GM12878 (cell line): ENCODE data around the gene WDR53. TPM values are rescaled to one million over a fixed set of nuclear protein-coding genes. Genes with fewer than 3 reads are reported as not detected.
A peak's percentile ranks its signal among the peaks of the same experiment; 100 is the strongest.

Experiments
- ATAC-seq: fragments of 200-7000 bp; cut with Tn5 transposase; 3 replicates; pipeline ENCODE4 v1.9.1; 2020; ENCODE audit warnings: mild to moderate bottlenecking, moderate library complexity
- BruUV-seq: library from RNA; stranded (reverse); fragments of 400-500 nt; replicated peaks from 2 replicates; lab custom pipeline; 2021; lab: Mats Ljungman, UMichigan
- CTCF ChIA-PET: fragments of 300-600 bp; sonication (Branson Sonifier 250); formaldehyde crosslinking; extraction: SDS; loops from one replicate; lab custom pipeline; 2021; ENCODE audit warnings: inconsistent platforms; lab: Yijun Ruan, JAX
- POLR2A ChIA-PET: fragments of 350-600 bp; formaldehyde crosslinking; extraction: SDS; loops from one replicate; lab custom pipeline; 2021; ENCODE audit warnings: inconsistent platforms; lab: Charles Lee
- RAD21 ChIA-PET: fragments of 300-600 bp; sonication (Branson Sonifier 250); formaldehyde crosslinking; loops from one replicate; lab custom pipeline; 2023; ENCODE audit warnings: antibody characterized with exemption; ENCODE audit not compliant: unreplicated experiment; lab: Charles Lee
- SMC1A ChIA-PET: fragments of 300-600 bp; sonication (Branson Sonifier 250); formaldehyde crosslinking; loops from one replicate; lab custom pipeline; 2023; ENCODE audit not compliant: unreplicated experiment, uncharacterized antibody; lab: Charles Lee
- DNase-seq: peaks from one replicate; pipeline ENCODE4 v3.0.0-alpha.2; 2011; ENCODE audit warnings: low read depth, low spot score
- FAIRE-seq: peaks from 3 replicates; lab custom pipeline; 2011; peaks lifted over from hg19 to GRCh38; lab: Jason Lieb, UNC
- H2AFZ ChIP-seq: 2 replicates; pipeline ENCODE4 v1.6.0; 2011; ENCODE audit warnings: low read depth, low read length, control low read depth; ENCODE audit not compliant: control insufficient read depth
- H3K27ac ChIP-seq: 2 replicates; pipeline ENCODE4 v1.5.1; 2011; ENCODE audit warnings: control low read depth; ENCODE audit not compliant: control insufficient read depth, insufficient read depth
- H3K27me3 ChIP-seq, 2 experiments: replicated peaks in 1 of 2; 2 replicates each; pipeline versions ENCODE4 v1.6.0 to v1.6.1; 2011; ENCODE audit warnings: low read length in 1 of 2; ENCODE audit not compliant: control insufficient read depth in 2 of 2, insufficient read depth in 2 of 2
- H3K36me3 ChIP-seq, 2 experiments: 2 replicates each; pipeline ENCODE4 v1.5.1; 2011; ENCODE audit warnings: low read length in 1 of 2; ENCODE audit not compliant: control insufficient read depth in 2 of 2, insufficient read depth in 2 of 2
- H3K4me1 ChIP-seq: 2 replicates; pipeline ENCODE4 v1.6.1; 2011; ENCODE audit warnings: mild to moderate bottlenecking, low read length, moderate library complexity, mixed read lengths; ENCODE audit not compliant: control insufficient read depth, insufficient read depth
- H3K4me2 ChIP-seq: 2 replicates; pipeline ENCODE4 v1.6.0; 2011; ENCODE audit warnings: control low read depth; ENCODE audit not compliant: control insufficient read depth, insufficient read depth
- H3K4me3 ChIP-seq: fragments of 200-600 bp; sonication (generic); 2 replicates; pipeline ENCODE4 v1.5.1; 2016
- H3K79me2 ChIP-seq: 2 replicates; pipeline ENCODE4 v1.6.0; 2011; ENCODE audit warnings: low read length; ENCODE audit not compliant: control insufficient read depth, insufficient read depth
- H3K9ac ChIP-seq: 2 replicates; pipeline ENCODE4 v1.8.0; 2011; ENCODE audit warnings: low read length, control low read depth, mixed read lengths; ENCODE audit not compliant: control insufficient read depth, insufficient read depth
- H3K9me3 ChIP-seq: replicated peaks from 3 replicates; pipeline ENCODE4 v1.5.1; 2011; ENCODE audit warnings: mild to moderate bottlenecking, low read length; ENCODE audit not compliant: control insufficient read depth, insufficient read depth
- H4K20me1 ChIP-seq: 2 replicates; pipeline ENCODE4 v1.6.0; 2011; ENCODE audit not compliant: control insufficient read depth, insufficient read depth
- CBX5 ChIP-seq: sonication (generic); IDR thresholded peaks from 2 replicates; pipeline ENCODE4 v1.6.1; 2016; ENCODE audit warnings: low read depth, moderate library complexity, mild to moderate bottlenecking, inconsistent platforms
- MTA2 ChIP-seq: fragments of 450-650 bp; IDR thresholded peaks from 2 replicates; pipeline ENCODE4 v1.6.1; 2016; ENCODE audit warnings: low read depth, mild to moderate bottlenecking, moderate library complexity
- PAX8 ChIP-seq: fragments of 450-650 bp; IDR thresholded peaks from 2 replicates; pipeline ENCODE4 v1.6.1; 2017; ENCODE audit warnings: mild to moderate bottlenecking, moderate library complexity
- PKNOX1 ChIP-seq: fragments of 450-650 bp; IDR thresholded peaks from 2 replicates; pipeline ENCODE4 v1.6.1; 2016; ENCODE audit warnings: mild to moderate bottlenecking
- PRDM15 ChIP-seq: fragments of 450-650 bp; formaldehyde crosslinking; IDR thresholded peaks from 2 replicates; pipeline ENCODE4 v1.4.0; 2020; ENCODE audit warnings: mild to moderate bottlenecking, moderate library complexity
- SRF ChIP-seq, 2 experiments: IDR thresholded peaks; 2 replicates each; pipeline ENCODE4 v1.6.1; 2011; ENCODE audit warnings: low read depth in 2 of 2, low read length in 2 of 2, mild to moderate bottlenecking in 1 of 2, moderate library complexity in 1 of 2
- WGBS: methylation state at CpG from one replicate; pipeline ENCODE4 v1.1.6; 2016; ENCODE audit warnings: low lambda C conversion rate; ENCODE audit not compliant: insufficient replicate concordance, insufficient coverage; ENCODE audit errors: missing lambda C conversion rate; 5-methylcytosine and 5-hydroxymethylcytosine counted together
- in situ Hi-C: fragments of 300-500 bp; cut with MboI; formaldehyde crosslinking; loops from 9 replicates; pipeline ENCODE4 v1.14.3; 2018; ENCODE audit warnings: mixed read lengths
- intact Hi-C: fragments of 100-400 bp; cut with micrococcal nuclease; formaldehyde crosslinking; loops from one replicate; pipeline ENCODE4 v1.14.2; 2022; ENCODE audit not compliant: unreplicated experiment
- polyA plus RNA-seq, 11 experiments: library from polyadenylated mRNA; depleted of rRNA in 4 of 11; unstranded in 6 of 11; stranded (reverse) in 5 of 11; fragments of >200 nt; fragmentation: Nextera tagmentation in 4 of 11; fragmentation: Illumina TruSeq in 1 of 11; extraction: Ambion mirVana in 4 of 11; extraction: Trizol in 1 of 11; gene quantifications; 1 replicate in 1 of 11; 2 replicates in 10 of 11; pipeline versions ENCODE4 v1.2.1 to v1.2.3, GENCODE V29; 2011 to 2016; ENCODE audit warnings: inconsistent platforms in 2 of 11, missing spikeins in 2 of 11, low read depth in 1 of 11
- total RNA-seq, 4 experiments: library from RNA; depleted of rRNA in 3 of 4; stranded (reverse); fragments of >200 nt in 3 of 4; fragmentation: Illumina TruSeq in 1 of 4; extraction: Trizol in 1 of 4; gene quantifications; 2 replicates each; pipeline versions ENCODE4 v1.2.1 to v1.2.3, GENCODE V29; 2013 to 2021

WDR53 gene
- total and polyA plus RNA-seq, 10 of the 15 experiments (the other 5 are each of a cell fraction or from before 2014, with no cell fraction given): 7.7 to 20.3 (median 15.7) TPM

GRCh38 chr3:196517919-196518318, 50.4 kb downstream of the WDR53 start:
- no TSS peak for BruUV-seq
- TF ChIP-seq PRDM15 (CRISPR knock-in tag): no peak
- no peak for TF ChIP-seq MTA2
- no peak for TF ChIP-seq CBX5
- peak; percentile 52 to 81; a peak in 3 of 4 replicates for TF ChIP-seq SRF (IDR thresholded peaks at IDR 0.05; ENCODE audit: low read depth in 2 of 2, low read length in 2 of 2)
- no peak for TF ChIP-seq PAX8
- no peak for TF ChIP-seq PKNOX1

More at GRCh38 chr3:196517919-196518318, 50.4 kb downstream of the WDR53 start:
- Histone ChIP-seq H3K79me2 (no peaks in the 10 kb centered on the region), H3K27me3 (no peaks in the 10 kb centered on the region), H3K9me3 (peaks cover 38% of the 10 kb centered on the region), H2AFZ (no peak overlapping the region), H3K4me3 (no peak overlapping the region), H3K4me2 (no peak overlapping the region), H3K36me3 (no peaks in the 10 kb centered on the region), H4K20me1 (no peaks in the 10 kb centered on the region), H3K27ac (no peak overlapping the region), H3K4me1 (no peaks in the 10 kb centered on the region), H3K9ac (no peak overlapping the region)
- FAIRE-seq (no peak), ATAC-seq (no peak), DNase-seq (no peak)
- WGBS: 21% methylated on average over 2 of the region's 2 CpGs
- ChIA-PET RAD21 (interaction anchor here (0.9 to 3.2 kb wide), 5 partner anchors 32 to 265 kb away, joined by 3 to 15 read pairs (median 3); no protein-coding TSS in a partner anchor), POLR2A (no interaction called here), SMC1A (interaction anchor here (1.3 to 2.5 kb wide), 8 partner anchors 10 to 516 kb away, joined by 3 to 6 read pairs (median 4); no protein-coding TSS in a partner anchor), CTCF (interaction anchor here (0.8 to 2.8 kb wide), 14 partner anchors 7 to 495 kb away, joined by 3 to 13 read pairs (median 3); no protein-coding TSS in a partner anchor)
- in situ Hi-C loops: no loop called here
- intact Hi-C loops: no loop called here
